WI38 (cell line): Measurements from ENCODE around the gene PSTPIP2.
A peak's percentile ranks its signal among the peaks of the same experiment; 100 is the strongest.

Source experiments
- H3K4me3 ChIP-seq: 2 replicates; pipeline ENCODE4 v1.5.1; 2011; ENCODE audit warnings: low read depth, mild to moderate bottlenecking, control low read depth, low read length
- TF ChIP-seq, protein P1 (sequence below): IDR thresholded peaks from 2 replicates; pipeline ENCODE4 v1.5.1; 2012; ENCODE audit warnings: low read depth, mild to moderate bottlenecking, control low read depth, low read length

Gene PSTPIP2, protein sequence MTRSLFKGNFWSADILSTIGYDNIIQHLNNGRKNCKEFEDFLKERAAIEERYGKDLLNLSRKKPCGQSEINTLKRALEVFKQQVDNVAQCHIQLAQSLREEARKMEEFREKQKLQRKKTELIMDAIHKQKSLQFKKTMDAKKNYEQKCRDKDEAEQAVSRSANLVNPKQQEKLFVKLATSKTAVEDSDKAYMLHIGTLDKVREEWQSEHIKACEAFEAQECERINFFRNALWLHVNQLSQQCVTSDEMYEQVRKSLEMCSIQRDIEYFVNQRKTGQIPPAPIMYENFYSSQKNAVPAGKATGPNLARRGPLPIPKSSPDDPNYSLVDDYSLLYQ

DNA sequence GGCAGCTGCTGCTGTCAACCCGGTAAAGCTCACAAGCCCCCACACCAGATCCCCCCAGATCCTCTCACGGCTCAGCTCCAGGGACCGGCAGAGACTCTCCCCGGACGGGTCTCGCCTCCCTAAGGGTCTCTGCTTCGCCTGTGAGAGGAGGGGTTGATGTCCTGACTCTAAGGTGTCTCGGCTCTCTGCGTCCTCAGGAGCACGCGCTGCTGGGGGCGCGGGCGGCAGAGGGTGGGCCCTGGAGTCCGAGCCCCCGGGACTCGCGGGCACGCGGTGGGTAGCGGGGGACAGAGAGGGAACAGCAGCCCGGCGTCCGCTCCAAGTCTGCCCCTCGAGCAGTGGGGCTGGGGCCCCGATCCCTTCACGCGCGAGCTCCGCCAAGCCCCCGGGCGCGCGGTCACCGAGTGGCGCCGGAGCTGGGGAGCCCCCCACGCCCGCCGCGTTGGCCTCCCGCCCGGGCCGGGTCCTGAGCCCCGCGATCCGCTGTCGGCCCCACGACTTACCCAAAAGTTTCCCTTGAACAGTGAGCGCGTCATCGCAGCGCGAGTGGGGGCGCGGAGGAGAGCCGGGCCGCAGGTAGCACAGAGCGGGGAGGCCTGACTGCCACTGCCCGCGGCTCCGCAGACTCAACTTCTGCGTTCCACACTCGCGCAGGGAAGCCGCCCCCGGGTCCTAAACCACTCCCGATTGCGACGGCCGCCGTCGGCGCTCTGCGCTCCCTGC, at the start of gene PSTPIP2:
PSTPIP2 (minus strand) TSS at position 608 of the 723 bp plus-strand sequence; CDS start at position 536, 72 bp downstream.
- TF ChIP-seq, protein P1, sequence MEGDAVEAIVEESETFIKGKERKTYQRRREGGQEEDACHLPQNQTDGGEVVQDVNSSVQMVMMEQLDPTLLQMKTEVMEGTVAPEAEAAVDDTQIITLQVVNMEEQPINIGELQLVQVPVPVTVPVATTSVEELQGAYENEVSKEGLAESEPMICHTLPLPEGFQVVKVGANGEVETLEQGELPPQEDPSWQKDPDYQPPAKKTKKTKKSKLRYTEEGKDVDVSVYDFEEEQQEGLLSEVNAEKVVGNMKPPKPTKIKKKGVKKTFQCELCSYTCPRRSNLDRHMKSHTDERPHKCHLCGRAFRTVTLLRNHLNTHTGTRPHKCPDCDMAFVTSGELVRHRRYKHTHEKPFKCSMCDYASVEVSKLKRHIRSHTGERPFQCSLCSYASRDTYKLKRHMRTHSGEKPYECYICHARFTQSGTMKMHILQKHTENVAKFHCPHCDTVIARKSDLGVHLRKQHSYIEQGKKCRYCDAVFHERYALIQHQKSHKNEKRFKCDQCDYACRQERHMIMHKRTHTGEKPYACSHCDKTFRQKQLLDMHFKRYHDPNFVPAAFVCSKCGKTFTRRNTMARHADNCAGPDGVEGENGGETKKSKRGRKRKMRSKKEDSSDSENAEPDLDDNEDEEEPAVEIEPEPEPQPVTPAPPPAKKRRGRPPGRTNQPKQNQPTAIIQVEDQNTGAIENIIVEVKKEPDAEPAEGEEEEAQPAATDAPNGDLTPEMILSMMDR = no peak
- H3K4me3 ChIP-seq = peak within 1 kb of the TSS; percentile 86

DNA sequence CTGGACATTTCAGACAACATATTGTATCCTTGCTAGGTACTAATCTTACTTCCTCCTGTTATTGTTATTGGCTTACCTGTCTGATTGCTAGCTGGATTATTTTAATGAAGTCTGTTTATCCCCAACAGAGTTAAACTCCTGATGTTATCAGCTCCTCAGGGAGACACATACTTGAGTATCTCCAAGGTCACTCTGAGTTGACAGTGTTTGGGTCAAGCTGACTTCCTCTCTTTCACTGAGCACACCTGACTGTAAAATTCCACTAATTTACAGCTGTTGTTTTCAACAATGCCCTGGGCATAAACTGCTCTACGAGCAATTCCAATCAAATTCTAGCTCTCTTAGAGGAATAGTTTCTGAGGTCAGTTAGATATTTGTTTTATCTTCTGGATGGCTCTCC, 41.7 kb upstream of the PSTPIP2 start:
- H3K4me3 ChIP-seq = no peak overlapping the region
- TF ChIP-seq, protein P1 = no peak

DNA sequence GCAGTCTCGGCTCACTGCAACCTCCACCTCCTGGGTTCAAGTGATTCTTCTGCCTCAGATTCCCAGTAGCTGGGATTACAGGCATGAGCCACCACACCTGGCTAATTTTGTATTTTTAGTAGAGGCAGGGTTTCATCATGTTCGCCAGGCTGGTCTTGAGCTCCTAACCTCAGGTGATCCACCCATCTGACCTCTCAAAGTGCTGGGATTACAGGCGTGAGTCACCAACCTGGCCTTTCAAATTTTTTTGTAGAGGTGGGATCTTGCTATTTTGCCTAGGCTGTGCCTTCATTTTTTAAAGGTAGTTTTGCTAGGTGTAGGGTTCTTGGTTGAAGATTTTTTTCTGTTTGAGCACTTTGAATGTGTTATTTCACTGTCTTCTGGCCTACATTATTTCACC, 38.3 kb upstream of the PSTPIP2 start:
- H3K4me3 ChIP-seq = no peak overlapping the region
- TF ChIP-seq, protein P1 = no peak

DNA sequence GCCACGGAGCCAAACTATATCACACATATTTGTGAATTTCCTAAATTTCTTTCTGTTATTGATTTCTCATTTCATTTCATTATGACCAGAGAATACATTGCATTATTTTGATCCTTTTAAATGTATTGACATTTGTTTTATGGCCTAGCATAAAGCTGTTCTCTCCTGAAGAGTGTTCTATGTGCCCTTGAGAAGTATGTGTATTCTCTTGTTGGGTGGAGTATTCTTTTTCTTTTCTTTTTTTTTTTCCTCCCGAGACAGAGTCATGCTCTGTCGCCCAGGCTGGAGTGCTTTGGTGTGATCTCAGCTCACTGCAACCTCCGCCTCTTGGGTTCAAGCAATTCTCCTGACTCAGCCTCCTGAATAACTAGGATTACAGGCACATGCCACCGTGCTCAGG, 37.3 kb upstream of the PSTPIP2 start:
- TF ChIP-seq, protein P1 = no peak
- no peak overlapping the region for H3K4me3 ChIP-seq

DNA sequence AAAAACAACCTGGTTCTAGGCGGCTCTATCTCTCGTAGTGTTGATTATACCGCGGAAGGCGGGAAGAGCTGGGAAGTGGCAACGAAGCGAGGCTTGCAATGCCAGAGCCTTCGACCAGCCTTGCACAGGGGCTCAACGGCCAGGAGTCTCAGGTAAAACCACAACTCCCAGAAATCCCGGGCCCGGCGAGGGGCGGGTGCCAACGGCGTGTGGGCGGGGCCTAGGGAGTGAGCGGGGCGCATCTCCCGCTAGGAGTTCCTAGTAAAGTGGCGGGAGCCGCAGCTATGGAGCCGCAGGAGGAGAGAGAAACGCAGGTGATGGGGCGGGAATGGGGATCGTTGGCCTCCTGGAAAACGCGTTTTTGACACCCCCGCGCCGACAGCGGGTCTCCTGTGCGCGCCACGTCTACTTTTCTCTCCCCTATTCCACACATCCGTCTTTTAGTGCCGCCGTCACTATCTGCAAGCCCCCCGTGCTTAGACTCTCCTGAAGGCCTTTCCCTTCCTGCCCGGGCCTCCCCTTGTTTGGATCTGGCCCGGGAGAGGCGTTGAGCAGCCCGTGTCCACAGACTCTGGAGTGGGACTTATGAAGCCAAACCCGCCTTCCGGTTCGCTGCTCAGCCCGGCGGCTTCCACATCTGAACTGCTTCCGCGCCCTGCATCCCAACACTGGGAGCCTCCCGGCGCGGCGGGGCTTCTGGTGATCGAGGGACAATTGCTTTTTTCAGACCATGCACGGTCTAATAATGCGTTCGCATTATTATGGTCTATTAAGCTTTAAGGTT, 32.3 kb upstream of the PSTPIP2 start, which contains the start of gene HAUS1:
HAUS1 (plus strand) TSS at position 258 of the 784 bp plus-strand sequence; CDS start at position 285, 27 bp downstream.
- peak within 1 kb of the TSS; percentile 96 for H3K4me3 ChIP-seq
- TF ChIP-seq, protein P1 = no peak

DNA sequence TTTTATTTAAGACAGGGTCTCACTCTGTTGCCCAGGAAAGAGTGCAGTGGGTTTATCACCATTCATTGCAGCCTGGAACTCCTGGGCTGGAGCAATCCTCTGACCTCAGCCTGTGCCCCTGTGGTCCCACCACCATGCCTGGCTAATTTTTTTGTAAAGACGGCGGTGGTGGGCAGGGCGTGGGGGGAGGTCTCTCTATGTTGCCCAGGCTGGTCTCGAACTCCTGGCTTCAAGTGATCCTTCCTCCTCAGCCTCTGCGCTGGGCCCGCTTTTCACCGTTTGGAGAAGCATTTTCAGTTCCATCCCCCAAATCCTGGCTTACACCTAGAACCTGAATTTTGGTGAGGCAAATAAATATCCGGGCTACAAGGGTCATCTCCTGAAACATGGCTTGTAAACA, 27.4 kb upstream of the PSTPIP2 start:
- TF ChIP-seq, protein P1 = no peak
- H3K4me3 ChIP-seq = no peak overlapping the region
